H1 (cell line): ENCODE data around the gene MTAP. TPM values are rescaled to one million over a fixed set of nuclear protein-coding genes. Genes with fewer than 3 reads are reported as not detected.

Experiments
- CTCF ChIA-PET: fragments of 300-600 bp; sonication (Branson Sonifier 250); formaldehyde crosslinking; loops from one replicate; lab custom pipeline; 2021; ENCODE audit not compliant: partially characterized antibody; lab: Charles Lee
- POLR2A ChIA-PET: fragments of 300-600 bp; sonication (Branson Sonifier 250); formaldehyde crosslinking; loops from one replicate; lab custom pipeline; 2021; ENCODE audit warnings: inconsistent platforms; ENCODE audit not compliant: partially characterized antibody; lab: Charles Lee
- DNase-seq, 2 experiments: peaks; one replicate each; pipeline versions ENCODE4 v3.0.0 to v3.0.0-alpha.2; 2010 to 2022; ENCODE audit warnings: low spot score in 2 of 2, low read depth in 1 of 2, mixed read lengths in 1 of 2
- FAIRE-seq: peaks from 2 replicates; lab custom pipeline; 2011; peaks lifted over from hg19 to GRCh38; lab: Jason Lieb, UNC
- H2AFZ ChIP-seq: 2 replicates; pipeline ENCODE4 v1.8.1; 2012; ENCODE audit warnings: low read length, inconsistent platforms
- H2AK5ac ChIP-seq: 2 replicates; pipeline ENCODE4 v1.6.1; 2013; ENCODE audit warnings: low read depth, low read length
- H2BK120ac ChIP-seq: replicated peaks from 2 replicates; pipeline ENCODE3; 2013; ENCODE audit warnings: low read depth, low read length, inconsistent platforms
- H2BK12ac ChIP-seq: 2 replicates; pipeline ENCODE4 v1.6.1; 2013; ENCODE audit warnings: low read depth, low read length
- H2BK15ac ChIP-seq: 2 replicates; pipeline ENCODE4 v1.6.1; 2013; ENCODE audit warnings: low read length
- H2BK20ac ChIP-seq: 2 replicates; pipeline ENCODE4 v1.6.1; 2013; ENCODE audit warnings: low read length
- H2BK5ac ChIP-seq: 2 replicates; pipeline ENCODE4 v1.6.1; 2013; ENCODE audit warnings: low read depth, low read length
- H3K14ac ChIP-seq: 2 replicates; pipeline ENCODE4 v1.6.1; 2013; ENCODE audit warnings: inconsistent platforms; ENCODE audit not compliant: insufficient read length
- H3K18ac ChIP-seq: 2 replicates; pipeline ENCODE4 v1.6.1; 2013; ENCODE audit warnings: low read length; ENCODE audit errors: extremely low read depth
- H3K23ac ChIP-seq: 2 replicates; pipeline ENCODE4 v1.6.1; 2013; ENCODE audit warnings: inconsistent platforms; ENCODE audit not compliant: insufficient read length
- H3K23me2 ChIP-seq: 2 replicates; pipeline ENCODE4 v1.6.1; 2013; ENCODE audit warnings: low read depth, low read length
- H3K27ac ChIP-seq: 2 replicates; pipeline ENCODE4 v1.6.1; 2011; ENCODE audit warnings: low read depth, low read length, inconsistent platforms
- H3K27me3 ChIP-seq, 4 experiments: replicated peaks in 1 of 4; 1 replicate in 1 of 4; 2 replicates in 3 of 4; pipeline versions ENCODE4 v1.6.1 to v1.8.1; 2011 to 2013; ENCODE audit warnings: low read length in 3 of 4, mild to moderate bottlenecking in 3 of 4, inconsistent platforms in 2 of 4, mixed read lengths in 2 of 4, moderate library complexity in 1 of 4; ENCODE audit not compliant: control insufficient read depth in 3 of 4, insufficient read depth in 3 of 4; ENCODE audit errors: extremely low read depth in 1 of 4
- H3K36me3 ChIP-seq, 4 experiments: 2 replicates each; pipeline versions ENCODE4 v1.6.1 to v1.8.1; 2011 to 2013; ENCODE audit warnings: mild to moderate bottlenecking in 4 of 4, low read length in 3 of 4, moderate library complexity in 2 of 4, control low read depth in 1 of 4, inconsistent platforms in 1 of 4; ENCODE audit not compliant: insufficient read depth in 4 of 4, control insufficient read depth in 2 of 4
- H3K4ac ChIP-seq: replicated peaks from 2 replicates; pipeline ENCODE3; 2013; ENCODE audit warnings: low read length, low read depth, mixed read lengths, inconsistent platforms; ENCODE audit not compliant: insufficient read length
- H3K4me1 ChIP-seq, 4 experiments: replicated peaks in 1 of 4; 1 replicate in 1 of 4; 2 replicates in 3 of 4; pipeline versions ENCODE4 v1.6.1 to v1.8.1; 2011 to 2013; ENCODE audit warnings: low read length in 3 of 4, inconsistent platforms in 2 of 4, mixed read lengths in 1 of 4; ENCODE audit not compliant: insufficient read depth in 4 of 4, control insufficient read depth in 3 of 4
- H3K4me2 ChIP-seq, 2 experiments: 2 replicates each; pipeline versions ENCODE4 v1.6.1 to v1.8.1; 2011 to 2013; ENCODE audit warnings: low read depth in 2 of 2, low read length in 2 of 2, control low read depth in 1 of 2, inconsistent platforms in 1 of 2, mild to moderate bottlenecking in 1 of 2; ENCODE audit not compliant: insufficient read depth in 1 of 2
- H3K4me3 ChIP-seq, 4 experiments: fragments of 200-600, 300-600 bp in 1 of 4; sonication (generic), shearing (Covaris generic), sonication (Bioruptor Twin) in 1 of 4; 2 replicates each; pipeline versions ENCODE4 v1.5.1 to v1.8.1; 2011 to 2016; ENCODE audit warnings: low read length in 4 of 4, low read depth in 3 of 4, control low read depth in 2 of 4, inconsistent platforms in 2 of 4, mild to moderate bottlenecking in 2 of 4, mixed read lengths in 1 of 4, moderate library complexity in 1 of 4; ENCODE audit not compliant: insufficient read depth in 2 of 4; ENCODE audit errors: extremely low read depth in 1 of 4
- H3K56ac ChIP-seq: replicated peaks from 2 replicates; pipeline ENCODE3; 2013; ENCODE audit warnings: low read depth, mild to moderate bottlenecking, mixed read lengths, low read length, inconsistent platforms; ENCODE audit not compliant: insufficient read length
- H3K79me1 ChIP-seq: 2 replicates; pipeline ENCODE4 v1.6.1; 2013; ENCODE audit warnings: low read depth, low read length, control low read depth
- H3K79me2 ChIP-seq, 2 experiments: 2 replicates each; pipeline versions ENCODE4 v1.6.1 to v1.8.1; 2012 to 2013; ENCODE audit warnings: low read length in 2 of 2, mild to moderate bottlenecking in 2 of 2, inconsistent platforms in 1 of 2; ENCODE audit not compliant: insufficient read depth in 2 of 2, control insufficient read depth in 1 of 2
- H3K9ac ChIP-seq, 4 experiments: replicated peaks in 1 of 4; 1 replicate in 1 of 4; 2 replicates in 3 of 4; pipeline versions ENCODE4 v1.6.1 to v1.8.1; 2011 to 2013; ENCODE audit warnings: low read depth in 3 of 4, low read length in 3 of 4, control low read depth in 2 of 4, mild to moderate bottlenecking in 2 of 4, moderate library complexity in 2 of 4, inconsistent platforms in 1 of 4; ENCODE audit errors: extremely low read depth in 1 of 4
- H3K9me3 ChIP-seq, 2 experiments: 2 replicates each; pipeline versions ENCODE4 v1.6.1 to v1.8.1; 2012 to 2013; ENCODE audit warnings: mild to moderate bottlenecking in 2 of 2, moderate library complexity in 2 of 2, control low read depth in 1 of 2, inconsistent platforms in 1 of 2, low read depth in 1 of 2, low read length in 1 of 2, mixed read lengths in 1 of 2; ENCODE audit not compliant: insufficient read depth in 2 of 2
- H4K20me1 ChIP-seq, 2 experiments: replicated peaks in 1 of 2; 2 replicates each; pipeline versions ENCODE3 to v1.8.1; 2011 to 2013; ENCODE audit warnings: inconsistent platforms in 2 of 2, low read length in 2 of 2, mild to moderate bottlenecking in 1 of 2; ENCODE audit not compliant: insufficient read depth in 2 of 2, control insufficient read depth in 1 of 2
- H4K5ac ChIP-seq: 2 replicates; pipeline ENCODE4 v1.6.1; 2013; ENCODE audit warnings: low read length, low read depth, mixed read lengths, inconsistent platforms; ENCODE audit not compliant: insufficient read length
- H4K8ac ChIP-seq: 2 replicates; pipeline ENCODE4 v1.8.0; 2013; ENCODE audit warnings: mild to moderate bottlenecking, moderate library complexity, low read length, inconsistent platforms; ENCODE audit not compliant: insufficient read depth; ENCODE audit errors: extremely low read depth
- H4K91ac ChIP-seq: replicated peaks from 2 replicates; pipeline ENCODE3; 2013; ENCODE audit warnings: low read length, mixed read lengths, inconsistent platforms; ENCODE audit not compliant: insufficient read length
- CEBPB ChIP-seq: IDR thresholded peaks from 2 replicates; pipeline ENCODE4 v1.6.1; 2012; ENCODE audit warnings: low read depth, low read length
- CHD2 ChIP-seq: IDR thresholded peaks from 2 replicates; pipeline ENCODE4 v1.6.1; 2012; ENCODE audit warnings: low read length, improper control_type of control experiment
- POLR2A ChIP-seq, 2 experiments: IDR thresholded peaks; 1 replicate in 1 of 2; 2 replicates in 1 of 2; pipeline ENCODE4 v1.6.1; 2011; ENCODE audit warnings: low read depth in 2 of 2, low read length in 2 of 2, mild to moderate bottlenecking in 2 of 2; ENCODE audit errors: control extremely low read depth in 1 of 2
- SP4 ChIP-seq: IDR thresholded peaks from 2 replicates; pipeline ENCODE4 v1.6.1; 2012; ENCODE audit warnings: low read length, inconsistent platforms
- WGBS, 2 experiments: shearing (Covaris generic) in 1 of 2; methylation state at CpG; one replicate each; pipeline versions ENCODE4 v1.1.6 to v1.1.7; 2013 to 2015; ENCODE audit warnings: low lambda C conversion rate in 2 of 2, mixed read lengths in 2 of 2, inconsistent platforms in 1 of 2, low coverage in 1 of 2, missing lambda C conversion rate in 1 of 2; ENCODE audit not compliant: insufficient replicate concordance in 2 of 2, insufficient coverage in 1 of 2, insufficient read length in 1 of 2; ENCODE audit errors: extremely low coverage in 1 of 2, missing lambda C conversion rate in 1 of 2; 5-methylcytosine and 5-hydroxymethylcytosine counted together
- polyA plus RNA-seq, 7 experiments: library from polyadenylated mRNA; depleted of rRNA in 3 of 7; stranded (reverse) in 5 of 7; unstranded in 2 of 7; fragments of >200 nt in 5 of 7; fragments of 200-250 nt in 2 of 7; gene quantifications; 1 replicate in 5 of 7; 2 replicates in 1 of 7; 4 replicates in 1 of 7; pipeline versions ENCODE4 v1.2.1 to v1.2.3, GENCODE V29; 2011 to 2013; ENCODE audit warnings: missing spikeins in 2 of 7, mixed read lengths in 2 of 7
- total RNA-seq: library from RNA; stranded (reverse); fragmentation: NEBNext Ultra II Directional; extraction: Animal tissue kit (Norgen Biotek cat#: 25700); gene quantifications from 2 replicates; pipeline ENCODE4 v1.2.1, GENCODE V29; 2021

MTAP gene
- total and polyA plus RNA-seq, 2 of the 8 experiments (the other 6 are each of a cell fraction or from before 2014, with no cell fraction given), result 16.4 to 100 TPM

- no peak overlapping the region for H3K18ac ChIP-seq
- no peak overlapping the region for H2BK15ac ChIP-seq
- no peak overlapping the region for H2BK20ac ChIP-seq
- no peaks in the 10 kb centered on the region for H3K36me3 ChIP-seq
- no peaks in the 10 kb centered on the region for H3K9me3 ChIP-seq
- no peak overlapping the region for H3K4me3 ChIP-seq
- H3K23me2 ChIP-seq, result no peaks in the 10 kb centered on the region
- no peak overlapping the region for H3K56ac ChIP-seq
- H4K91ac ChIP-seq, result no peak overlapping the region
- H3K27me3 ChIP-seq, result 0 out of 7 replicates have a peak, but pooled peaks cover 0 to 2% (median 0%) of the 10 kb centered on the region in 4 experiments
- POLR2A ChIA-PET, result no interaction called here
- DNase-seq, result no peak
- H3K9ac ChIP-seq, result no peak overlapping the region
- H3K23ac ChIP-seq, result no peak overlapping the region
- TF ChIP-seq CHD2 (no peak), POLR2A (IDR thresholded peaks at IDR 0.05; ENCODE audit: control extremely low read depth in 1 of 2, low read depth in 2 of 2, low read length in 2 of 2) (no peak), CEBPB (no peak), SP4 (no peak)
- TF ChIP-seq, all 59 proteins: peak for 0
- H4K20me1 ChIP-seq, result no peaks in the 10 kb centered on the region
- no peak overlapping the region for H2AK5ac ChIP-seq
- WGBS, 2 experiments, result 69% methylated on average over 6 of the region's 6 CpGs; no CpG with 5 or more reads in 1 of the 2 experiments
- H2BK5ac ChIP-seq, result no peak overlapping the region
- H3K4me2 ChIP-seq, result no peak overlapping the region
- H4K5ac ChIP-seq, result no peak overlapping the region
- CTCF ChIA-PET, result interaction anchor here (0.6 to 3.3 kb wide), 43 partner anchors 9 to 606 kb away, joined by 3 to 37 read pairs (median 3); partner anchors contain the start of gene MTAP
- H4K8ac ChIP-seq, result no peak overlapping the region
- H2AFZ ChIP-seq, result no peak overlapping the region
- no peak overlapping the region for H3K14ac ChIP-seq
- FAIRE-seq, result no peak
- no peak overlapping the region for H3K4ac ChIP-seq
- no peaks in the 10 kb centered on the region for H3K79me2 ChIP-seq
- no peak overlapping the region for H3K27ac ChIP-seq
- H2BK120ac ChIP-seq, result no peak overlapping the region
- no peak overlapping the region for H2BK12ac ChIP-seq
- no peaks in the 10 kb centered on the region for H3K4me1 ChIP-seq
- no peaks in the 10 kb centered on the region for H3K79me1 ChIP-seq
Observed at GRCh38 chr9:21788752-21789151, 13.7 kb upstream of the MTAP start.
